Pons (tissue), 1 donor: ENCODE measurements around the gene THSD7A.

ENCODE experiments used
- DNase-seq: peaks from one replicate; pipeline ENCODE4 v3.0.0-alpha.2; 2016; ENCODE audit warnings: low spot score

Gene THSD7A

GRCh38 chr7:11831736-11832495 is at the start of gene THSD7A:
THSD7A (minus strand) TSS chr7:11832198; CDS start chr7:11831946, 252 bp downstream.
- DNase-seq = no peak

- DNase-seq = no peak
Measured at GRCh38 chr7:11881680-11882079, 49.7 kb upstream of the THSD7A start.

- DNase-seq = no peak
Measured at GRCh38 chr7:11875635-11876034, 43.6 kb upstream of the THSD7A start.

DNA sequence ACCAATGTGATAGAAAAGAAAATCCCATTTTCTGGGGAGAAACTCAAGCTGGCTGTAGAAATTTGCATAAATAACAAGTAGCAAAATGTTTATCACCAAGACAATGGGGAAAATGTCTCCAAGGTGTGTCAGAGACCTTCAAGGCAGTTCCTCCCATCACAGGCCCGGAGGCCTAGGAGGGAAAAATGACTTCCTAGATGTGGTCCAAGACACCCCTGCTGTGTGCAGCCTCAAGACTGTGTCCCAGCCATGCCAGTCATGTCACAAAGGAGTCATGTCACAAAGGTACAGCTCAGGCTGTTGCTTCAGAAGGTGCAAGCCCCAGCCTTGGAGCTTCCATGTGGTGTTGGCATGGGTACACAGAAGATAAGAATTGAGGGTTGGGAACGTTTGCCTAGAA is 33.7 kb upstream of the THSD7A start:
- DNase-seq = no peak

DNA sequence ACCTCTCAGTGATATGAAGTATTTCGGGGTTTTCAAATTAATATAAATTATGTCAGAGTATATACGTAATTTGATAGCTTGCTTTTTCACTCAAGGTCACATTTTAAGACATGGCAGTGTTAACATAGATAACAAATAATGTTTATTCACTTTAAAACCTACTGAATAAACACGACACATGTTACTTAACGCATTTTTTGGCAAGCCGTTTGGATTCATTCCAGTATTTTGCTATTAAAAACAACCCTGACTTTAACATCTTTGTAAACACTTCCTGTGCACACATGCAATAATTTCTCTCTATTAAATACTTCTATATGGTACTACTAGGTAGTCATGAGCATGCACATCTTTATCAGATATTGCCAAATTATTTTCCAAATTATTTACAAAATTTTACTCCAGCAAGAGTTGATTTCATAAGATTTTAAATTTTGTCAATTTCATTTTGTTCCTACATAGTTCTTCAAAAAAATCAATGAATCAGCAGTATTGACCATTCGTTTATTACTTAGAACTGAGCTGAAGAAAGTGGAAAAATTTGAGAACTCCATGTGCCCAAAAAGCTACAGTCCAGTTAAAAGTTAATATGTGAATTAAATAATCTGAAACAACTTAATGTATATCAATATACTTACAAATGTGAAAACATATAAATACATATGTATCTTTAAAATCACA is 26.8 kb upstream of the THSD7A start:
- no peak for DNase-seq

GRCh38 chr7:11858026-11858425 is 26.0 kb upstream of the THSD7A start:
- DNase-seq = no peak

DNA sequence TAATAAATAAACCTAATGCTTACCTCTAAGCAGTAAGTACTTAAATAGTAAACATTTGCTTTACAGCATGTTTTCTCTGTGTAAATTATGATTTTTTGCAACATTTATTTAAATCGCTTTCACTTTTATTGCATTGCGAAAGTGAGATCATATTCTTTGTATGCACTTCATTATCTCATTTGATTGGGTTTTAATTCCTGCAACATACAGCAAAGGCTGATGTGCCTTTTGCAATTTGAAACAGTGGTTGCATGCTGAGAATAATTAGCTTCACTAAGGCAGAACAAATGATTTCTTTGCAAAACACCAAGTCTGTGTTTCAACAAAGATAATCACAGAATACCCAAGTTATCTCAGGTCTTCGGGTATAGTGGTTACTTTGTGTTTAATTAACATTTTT is 16.3 kb upstream of the THSD7A start:
- no peak for DNase-seq

GRCh38 chr7:11847336-11847735 is 15.3 kb upstream of the THSD7A start:
- DNase-seq = no peak

DNA sequence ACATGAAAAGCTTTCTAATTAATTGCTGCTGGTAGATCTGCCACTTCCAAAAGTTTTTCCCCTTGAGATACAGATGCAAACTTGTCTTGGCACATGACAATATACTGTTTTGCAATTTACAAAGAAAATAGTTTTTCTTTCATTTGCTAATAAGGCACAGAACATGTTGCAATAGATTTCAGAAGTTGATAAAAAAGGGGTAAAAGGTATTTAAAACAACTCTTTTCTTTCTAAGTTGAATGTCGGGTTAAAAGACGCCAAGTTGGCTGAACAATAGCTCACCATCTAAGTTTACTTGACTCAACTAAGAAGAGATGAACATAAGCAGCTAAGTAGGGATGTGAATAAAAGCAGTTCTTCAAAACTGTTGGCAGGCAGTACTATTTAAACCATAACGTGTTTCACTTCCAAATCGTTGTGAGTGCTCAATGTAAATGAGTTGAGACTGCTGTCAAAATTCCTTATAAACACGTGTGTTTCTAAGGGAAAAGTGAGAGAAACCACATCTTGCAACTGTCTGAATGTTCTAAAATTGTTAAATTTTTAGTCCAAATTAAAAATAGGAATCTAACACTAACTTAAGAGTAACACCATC is 14.5 kb upstream of the THSD7A start:
- no peak for DNase-seq

GRCh38 chr7:11843113-11843765 is 11.2 kb upstream of the THSD7A start:
- DNase-seq = no peak

GRCh38 chr7:11841657-11842056 is 9.7 kb upstream of the THSD7A start:
- DNase-seq = no peak

DNA sequence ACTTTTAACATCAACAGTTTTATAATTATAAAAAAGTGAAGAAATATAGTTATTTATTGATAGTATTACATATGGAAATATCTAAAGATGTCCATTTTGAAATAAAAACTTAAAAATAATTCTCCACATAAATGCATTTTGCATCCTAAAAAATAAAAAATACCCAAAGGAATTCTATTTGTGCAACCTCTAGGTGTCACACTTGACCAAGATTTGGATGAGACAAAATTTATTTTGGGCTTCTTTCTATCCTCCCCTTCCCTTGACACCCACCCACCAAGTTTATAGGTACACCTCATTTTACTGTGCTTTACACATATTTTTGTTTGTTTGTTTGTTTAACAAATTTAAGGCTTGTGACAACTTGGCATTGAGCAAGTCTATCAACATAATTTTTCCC is 3.3 kb upstream of the THSD7A start:
- peak; percentile 24 for DNase-seq

DNA sequence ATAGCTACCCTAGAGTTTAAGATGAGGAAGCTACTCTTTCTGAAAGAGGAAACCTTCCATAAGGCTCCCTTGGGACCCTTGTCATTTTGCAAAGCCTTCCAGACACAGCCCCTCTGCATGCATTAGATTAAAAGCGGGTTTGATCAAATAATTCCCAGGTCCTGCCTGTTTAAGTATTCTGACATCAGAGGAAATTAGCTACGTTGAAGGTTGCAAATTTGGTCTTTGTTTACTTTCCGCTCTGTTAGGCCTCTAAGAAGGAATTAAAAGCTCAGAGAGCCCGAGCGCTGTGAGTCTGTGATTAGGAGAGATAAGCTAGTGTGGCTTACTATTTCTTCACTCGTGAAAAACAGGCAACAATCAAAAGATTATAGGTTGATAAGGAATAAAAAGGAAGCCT is 1.4 kb upstream of the THSD7A start:
- no peak for DNase-seq

GRCh38 chr7:11831156-11831735 is 752 bp downstream of the THSD7A start:
- peak; percentile 20 for DNase-seq

DNA sequence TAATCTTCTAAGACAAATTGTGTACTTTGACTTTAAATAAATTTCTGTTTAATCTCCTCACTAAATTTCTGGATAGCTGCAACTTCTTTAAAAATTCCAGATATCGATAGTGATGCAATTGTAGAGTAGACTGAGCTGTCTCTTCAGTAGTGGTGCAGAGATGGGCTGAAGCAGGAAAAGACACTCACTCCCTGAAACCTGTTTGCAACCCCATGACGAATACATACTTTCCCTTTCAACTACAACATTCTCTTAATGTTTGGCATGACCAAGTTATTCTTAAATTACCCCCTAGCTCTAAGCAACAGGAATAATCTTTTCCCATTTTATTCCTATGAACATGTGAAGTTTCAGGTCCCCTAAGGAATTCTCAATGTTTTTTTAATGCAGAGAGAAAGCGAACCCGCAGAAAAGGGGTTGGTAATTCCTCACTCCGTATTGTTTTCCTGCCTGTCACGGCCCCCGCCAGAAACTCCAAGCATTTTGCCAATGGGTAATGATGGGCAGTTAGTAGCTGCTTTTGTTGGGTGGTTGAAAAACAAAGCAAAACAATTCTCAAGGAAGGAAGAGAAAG is 1.3 kb downstream of the THSD7A start:
- DNase-seq = peak; percentile 8

- DNase-seq = no peak
Measured at GRCh38 chr7:11829954-11830353, 2.0 kb downstream of the THSD7A start.

DNA sequence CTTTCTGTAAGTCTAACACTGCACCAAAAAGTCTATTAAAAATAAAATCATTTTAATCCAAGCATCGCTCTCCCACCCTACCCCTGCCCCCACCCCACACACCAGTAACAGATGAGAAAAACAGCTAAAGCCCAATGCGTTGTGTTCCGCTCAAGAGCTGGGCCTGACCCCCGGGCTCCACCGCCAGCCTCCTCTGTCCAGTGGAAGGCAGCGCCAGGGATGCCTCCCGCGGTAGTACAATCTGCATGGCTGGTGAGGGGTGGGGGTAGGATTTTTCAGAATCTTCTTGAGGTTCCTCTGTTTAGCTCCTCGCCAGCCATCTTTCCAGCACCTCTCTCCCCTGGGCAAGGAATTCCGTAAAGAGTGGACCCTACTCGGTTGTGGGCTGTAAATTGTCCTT is 12.1 kb downstream of the THSD7A start:
- no peak for DNase-seq

GRCh38 chr7:11819271-11819670 is 12.7 kb downstream of the THSD7A start:
- no peak for DNase-seq

DNA sequence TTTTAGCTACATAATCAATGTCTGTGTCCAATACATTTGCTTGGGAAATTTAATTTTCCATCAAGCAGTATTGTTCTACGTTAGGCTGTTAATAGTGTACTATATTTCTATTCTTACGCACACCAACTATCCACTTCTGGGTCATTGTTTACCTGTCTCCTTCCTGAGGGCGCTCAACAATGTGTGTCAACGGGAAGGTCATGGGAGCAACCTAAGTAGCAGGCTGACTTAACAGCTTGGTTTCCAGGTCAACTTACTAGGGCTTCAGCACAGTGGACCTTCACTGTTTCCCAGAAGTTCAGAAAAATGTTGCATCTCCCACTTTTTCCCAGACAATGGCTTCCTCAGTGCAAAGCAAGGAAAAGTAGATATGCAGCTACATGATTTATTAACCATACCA is 13.7 kb downstream of the THSD7A start:
- no peak for DNase-seq

GRCh38 chr7:11817111-11817740 is 14.8 kb downstream of the THSD7A start:
- DNase-seq = no peak

GRCh38 chr7:11811709-11812108 is 20.3 kb downstream of the THSD7A start:
- DNase-seq = no peak
